Inflammatory macrophage treated with lipopolysaccharide for 4 hours (primary cell): ENCODE measurements around the gene VSIR.
A peak's percentile ranks its signal among the peaks of the same experiment; 100 is the strongest.

Source experiments
- DNase-seq: peaks from one replicate; pipeline ENCODE4 v3.0.0-alpha.2; 2020

VSIR gene

DNA sequence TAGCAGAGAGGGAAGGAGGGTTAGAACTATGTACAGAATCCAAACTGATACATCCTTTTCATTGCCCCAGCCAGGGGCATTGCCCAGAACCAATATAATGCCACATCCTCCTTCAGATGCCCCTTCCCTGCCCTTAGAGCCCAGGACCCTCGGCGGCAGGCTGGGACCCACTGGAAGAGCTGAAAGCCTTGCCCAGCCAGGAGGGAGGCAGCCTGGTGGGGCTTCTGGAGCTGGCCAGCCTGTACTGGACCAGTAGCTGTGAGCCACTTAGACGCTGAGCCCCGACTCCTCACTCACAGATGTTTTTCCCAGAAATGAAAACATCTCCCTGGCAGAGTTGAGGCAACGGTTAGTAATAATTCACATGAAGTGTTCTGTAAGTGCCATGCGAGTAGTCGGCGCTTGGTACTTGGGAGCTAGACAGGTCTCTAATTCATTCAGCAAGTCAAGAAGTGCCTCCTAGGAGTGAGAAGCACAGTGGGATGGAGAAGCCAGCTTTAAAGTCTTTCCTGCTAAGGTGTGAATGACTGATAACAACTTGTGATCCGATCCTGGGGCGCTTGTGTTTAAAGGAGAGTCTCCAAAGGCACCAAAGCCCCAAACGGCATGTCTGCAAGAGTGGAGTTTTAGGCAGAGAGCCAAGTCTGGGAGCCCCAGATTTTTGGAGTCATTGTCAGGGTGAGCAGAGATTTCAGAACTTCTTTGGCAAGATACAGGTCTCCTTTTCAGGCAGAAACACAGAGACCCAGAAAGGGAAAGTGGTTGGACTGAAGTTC is 9.8 kb downstream of the VSIR start:
- no peak for DNase-seq

DNA sequence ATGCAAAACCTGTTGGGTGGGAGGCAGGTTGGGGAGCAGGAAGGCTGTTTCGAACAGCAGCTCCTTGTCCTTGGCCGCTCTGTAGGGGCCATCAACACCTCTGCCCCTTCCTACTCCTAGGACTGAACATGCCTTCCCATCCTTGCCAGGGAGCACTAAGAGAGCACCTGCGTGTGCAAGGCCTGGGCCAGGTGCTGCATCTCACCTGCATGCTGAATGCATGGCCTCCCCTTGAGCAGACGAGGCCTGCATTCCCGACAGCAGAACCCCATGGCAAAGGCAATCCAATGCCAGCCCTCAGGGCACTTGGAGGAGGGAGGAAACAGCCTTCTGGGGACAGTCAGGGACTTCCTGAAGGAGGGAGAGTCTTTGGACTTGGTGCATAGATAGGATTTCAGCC is 11.0 kb downstream of the VSIR start:
- DNase-seq = no peak

DNA sequence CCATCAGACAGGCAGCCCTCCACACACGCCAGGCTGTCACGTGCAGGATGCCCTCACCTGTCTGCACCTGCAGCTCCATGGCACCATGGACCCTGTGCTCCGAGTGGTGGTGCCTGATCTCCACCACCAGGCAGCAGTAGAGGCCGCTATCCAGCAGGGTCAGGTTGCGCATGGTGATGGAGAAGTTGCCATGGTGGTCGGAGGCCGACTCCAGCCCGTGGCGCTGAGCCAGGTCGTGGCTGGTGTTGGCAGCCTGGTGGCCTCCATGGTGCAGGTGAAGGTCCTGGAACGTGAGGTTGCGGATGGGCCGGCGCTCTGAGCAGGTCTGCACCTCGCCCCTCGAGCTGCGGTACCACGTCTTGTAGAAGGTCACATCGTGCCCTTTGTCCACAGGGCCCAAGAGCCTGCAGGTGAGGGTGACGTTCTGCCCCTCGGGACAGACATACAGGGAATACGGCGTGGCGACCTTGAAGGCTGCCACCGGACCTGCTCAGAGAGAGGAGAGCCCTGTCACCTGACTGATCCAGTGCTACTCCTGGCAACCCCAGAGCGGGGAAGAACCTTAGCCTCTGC is 11.7 kb downstream of the VSIR start:
- no peak for DNase-seq

DNA sequence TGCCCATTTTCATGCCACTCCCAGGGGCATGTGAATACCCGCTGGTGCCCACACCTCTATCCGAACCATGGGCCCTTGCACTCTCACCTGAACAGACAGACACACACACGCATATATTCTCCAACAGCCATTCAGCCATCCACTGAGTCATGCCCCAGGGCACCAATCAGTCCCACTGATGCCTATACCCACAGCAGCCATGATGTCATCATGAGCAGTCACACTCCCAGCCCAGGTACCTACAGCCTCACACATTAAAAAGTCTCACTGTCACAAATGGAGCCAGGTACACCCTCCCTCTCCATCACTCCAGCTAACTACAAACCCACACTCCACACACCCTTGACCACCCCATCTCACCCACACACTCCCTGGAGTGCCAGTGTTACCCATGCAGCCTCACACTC is 12.2 kb downstream of the VSIR start:
- no peak for DNase-seq

DNA sequence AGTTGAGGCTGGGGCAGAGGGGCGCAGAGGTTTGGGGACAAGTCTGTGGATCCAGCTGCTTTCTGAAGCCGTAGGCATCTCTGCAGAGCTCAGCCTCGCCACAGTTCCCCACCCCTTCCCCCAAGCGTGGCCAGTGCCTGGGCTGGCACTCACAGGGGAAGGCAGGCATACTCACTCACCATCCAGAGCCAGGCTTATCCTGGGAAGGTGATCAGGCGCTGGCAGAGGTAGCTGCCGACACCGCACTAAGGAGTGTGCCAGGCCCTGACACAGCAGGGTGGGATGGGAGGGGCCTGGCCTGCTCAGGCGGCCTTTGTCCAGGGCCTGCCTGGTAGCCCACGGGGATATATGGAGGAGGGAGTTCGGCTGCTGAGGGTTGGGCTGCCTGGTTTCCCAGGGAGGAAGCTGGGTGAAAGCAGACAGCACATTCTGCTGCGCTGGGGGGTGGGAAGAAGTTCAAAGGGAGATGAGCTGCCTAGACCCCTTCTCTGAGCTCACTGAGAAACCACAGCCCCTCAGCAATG is 15.9 kb downstream of the VSIR start:
- DNase-seq = no peak

DNA sequence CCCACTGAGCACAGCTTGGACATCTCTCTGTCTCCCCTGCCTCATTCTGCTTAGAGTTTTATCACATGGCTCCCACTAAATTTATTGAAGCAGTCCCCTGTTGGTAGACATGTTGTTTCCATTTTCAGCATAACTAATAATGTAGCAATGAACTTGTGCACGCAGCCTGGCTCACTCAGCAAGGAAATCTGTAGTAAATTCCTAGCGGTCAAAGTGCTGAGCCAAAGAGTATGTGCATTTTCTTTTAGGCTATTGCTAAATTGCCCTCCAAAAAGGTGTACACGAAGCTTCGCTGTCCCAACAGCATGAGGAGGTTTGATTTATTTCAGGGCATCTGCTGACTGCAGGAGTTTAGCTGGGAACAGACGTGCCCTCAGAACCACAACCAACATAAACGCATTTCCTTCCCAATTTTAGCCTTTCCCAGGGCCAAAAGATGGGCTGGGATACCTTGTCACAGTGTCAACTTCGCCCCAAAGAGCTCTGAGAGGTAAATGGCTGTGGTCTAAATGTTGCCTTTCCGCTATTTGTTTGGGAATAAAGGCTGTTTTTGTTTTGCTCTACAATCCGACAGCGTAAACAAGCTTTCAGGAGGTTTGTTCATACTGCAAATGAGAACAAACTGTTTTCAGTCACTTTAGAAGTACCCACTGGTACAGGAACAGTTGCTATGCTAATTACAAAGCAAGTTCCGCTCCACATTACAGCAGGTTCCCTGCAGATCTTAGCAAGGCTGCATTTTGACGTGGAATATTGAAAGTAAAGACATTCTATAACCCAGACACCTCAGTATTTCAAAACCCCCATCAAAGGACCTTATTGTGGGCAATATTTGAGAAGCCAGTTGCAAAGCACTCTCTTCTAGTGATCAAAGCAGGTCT is 16.8 kb downstream of the VSIR start:
- DNase-seq = no peak

DNA sequence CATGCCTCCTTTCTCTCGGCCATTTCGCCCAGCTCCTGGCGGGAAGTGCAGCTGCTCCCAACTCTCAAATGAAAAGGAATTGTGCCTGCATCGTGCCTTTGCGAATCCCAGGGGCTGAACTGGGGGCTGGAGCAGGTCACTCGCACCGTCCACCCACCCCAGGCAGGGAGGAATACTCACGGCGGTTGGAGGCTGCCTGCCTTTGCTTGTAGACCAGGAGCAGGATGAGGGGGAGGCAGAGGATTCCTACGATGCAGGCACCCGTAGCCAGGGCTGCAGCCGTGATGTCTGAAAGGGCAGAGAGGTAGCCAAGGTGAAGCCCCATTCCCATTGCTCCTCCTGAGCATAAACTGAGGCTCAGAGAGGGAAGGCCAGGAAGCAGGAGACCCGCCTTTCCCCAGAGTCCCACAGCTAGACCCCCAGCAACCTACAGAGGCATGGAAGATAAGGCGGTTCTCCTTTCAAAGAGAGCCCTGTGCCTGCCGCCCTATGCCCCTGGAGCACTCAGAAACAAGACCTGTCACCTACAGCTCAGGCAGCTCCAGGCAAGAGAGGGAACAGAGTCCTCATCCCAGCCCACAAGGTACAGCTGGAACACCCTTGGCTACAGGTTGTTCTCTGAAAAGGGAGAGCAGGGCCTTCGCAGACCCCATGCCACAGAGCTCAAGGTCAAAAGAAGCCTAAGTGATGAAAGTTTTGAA is 18.0 kb downstream of the VSIR start:
- no peak for DNase-seq

DNA sequence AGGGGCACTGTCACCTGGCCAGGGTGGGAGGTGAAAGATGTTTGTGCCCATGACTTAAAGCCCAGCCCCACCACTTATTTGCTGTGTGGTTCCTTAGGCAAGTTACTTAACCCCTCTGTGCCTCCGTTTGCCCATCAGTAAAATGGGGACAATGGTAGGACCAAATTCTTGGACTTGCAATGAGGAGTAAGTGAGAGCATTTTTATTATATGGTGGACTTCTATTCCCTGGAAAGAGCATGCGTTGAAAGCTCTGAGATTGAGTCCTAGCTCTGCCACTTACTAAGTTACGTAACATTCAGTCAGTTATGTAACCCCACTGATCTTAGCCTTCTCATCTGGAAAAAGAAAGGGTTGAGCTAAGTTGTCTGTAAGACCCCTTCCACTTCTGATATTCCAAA is 18.8 kb downstream of the VSIR start:
- peak; percentile 74 for DNase-seq

DNA sequence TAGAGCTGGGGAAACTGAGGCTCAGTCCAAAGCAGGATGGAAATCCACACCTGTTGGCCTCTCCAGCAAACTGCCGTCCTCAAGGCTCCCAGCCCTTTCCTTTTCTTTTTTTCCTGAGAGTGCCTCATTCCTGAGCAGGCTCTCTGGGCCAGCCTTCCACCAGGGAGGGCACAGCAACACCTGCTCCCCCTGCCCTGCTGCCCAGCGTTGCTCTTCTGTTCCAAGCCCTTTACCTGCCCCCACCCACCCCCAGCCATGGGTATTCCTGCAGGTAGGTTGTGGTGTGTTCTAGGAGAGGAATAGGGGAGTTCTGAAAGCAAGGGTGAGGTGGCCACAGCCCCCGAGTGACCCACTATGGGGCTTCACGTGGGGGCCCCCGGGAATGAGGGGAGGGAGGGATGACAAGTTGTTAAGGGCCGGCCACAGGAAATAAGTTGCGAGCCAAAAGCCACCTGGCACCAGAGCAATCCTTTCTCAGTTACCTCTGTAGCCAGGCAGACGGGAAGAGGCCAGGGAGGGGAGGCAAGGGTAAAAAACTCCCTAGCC is 19.3 kb downstream of the VSIR start:
- no peak for DNase-seq

DNA sequence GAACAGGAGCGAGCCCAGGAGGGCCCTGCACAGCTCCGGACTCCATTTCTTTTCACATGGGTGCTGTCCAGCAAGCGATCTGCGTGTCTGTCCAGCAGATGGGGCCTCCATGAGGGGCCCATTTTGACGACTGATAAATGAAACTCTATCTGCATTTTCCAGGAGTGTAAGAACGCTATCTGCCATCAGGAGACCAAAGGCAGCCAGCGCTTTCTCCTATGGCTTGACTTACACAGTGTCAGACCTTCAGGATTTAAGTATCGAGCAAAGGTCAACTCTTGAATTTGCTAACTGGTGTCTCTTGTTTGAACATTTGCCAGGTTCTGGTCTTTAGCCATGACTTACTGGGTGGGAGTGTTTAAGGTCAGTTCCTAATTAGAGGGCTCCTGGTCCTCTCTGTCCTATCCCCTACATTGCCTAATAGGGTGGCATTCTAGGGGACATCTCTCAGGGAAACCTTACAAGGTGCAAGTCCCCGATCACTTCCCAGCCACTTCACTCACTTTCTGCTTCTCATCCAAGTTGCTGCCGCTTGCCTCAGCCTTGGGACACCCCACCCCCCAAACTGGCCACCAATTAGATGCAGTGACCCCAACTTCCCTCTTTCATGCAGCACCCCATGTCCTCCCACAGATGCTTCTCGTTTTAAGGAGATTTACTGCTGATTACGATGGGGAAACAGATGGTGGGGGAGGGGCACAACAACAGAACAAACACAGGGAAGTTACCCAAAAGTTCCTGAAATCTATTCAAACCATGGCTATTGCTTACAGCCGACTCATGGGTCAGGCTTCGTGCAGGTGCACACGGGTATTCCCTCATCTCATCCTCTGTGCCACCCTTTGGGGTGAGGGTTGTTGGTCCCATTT is 20.0 kb downstream of the VSIR start:
- DNase-seq = peak; percentile 78

DNA sequence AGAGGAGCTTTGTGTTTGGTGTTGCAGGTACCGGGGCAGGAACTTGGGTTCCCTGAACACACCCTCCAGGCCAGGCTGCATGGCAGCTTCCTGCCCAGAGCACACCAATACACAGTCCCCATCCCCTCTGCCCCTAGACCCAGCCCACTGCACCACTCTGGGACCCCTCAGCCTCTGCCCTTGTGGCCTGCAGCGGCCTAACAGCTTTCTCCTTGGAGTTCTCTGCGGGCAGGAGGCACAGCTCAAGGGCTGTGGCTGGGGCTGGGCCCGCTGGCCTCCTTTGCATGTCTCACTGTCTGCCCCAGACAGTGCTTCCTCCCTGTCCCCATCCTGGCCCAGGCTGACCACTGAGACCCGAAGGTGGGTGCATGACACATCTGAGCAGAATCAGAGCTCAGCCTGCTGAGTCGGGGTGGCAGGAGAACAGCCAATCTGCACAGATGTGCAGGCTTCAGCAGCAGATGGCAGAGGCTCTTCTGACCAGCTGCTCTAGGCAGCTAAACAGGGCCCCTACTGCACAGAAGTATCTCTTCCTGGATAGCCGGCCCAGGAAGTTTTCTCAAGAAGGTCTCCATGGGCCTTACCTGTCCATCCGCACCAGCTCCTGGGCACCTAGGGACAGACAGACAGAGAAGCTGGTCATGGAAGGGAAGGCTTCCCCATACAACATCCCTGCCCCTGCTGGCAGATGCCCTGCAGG is 20.8 kb downstream of the VSIR start:
- no peak for DNase-seq

DNA sequence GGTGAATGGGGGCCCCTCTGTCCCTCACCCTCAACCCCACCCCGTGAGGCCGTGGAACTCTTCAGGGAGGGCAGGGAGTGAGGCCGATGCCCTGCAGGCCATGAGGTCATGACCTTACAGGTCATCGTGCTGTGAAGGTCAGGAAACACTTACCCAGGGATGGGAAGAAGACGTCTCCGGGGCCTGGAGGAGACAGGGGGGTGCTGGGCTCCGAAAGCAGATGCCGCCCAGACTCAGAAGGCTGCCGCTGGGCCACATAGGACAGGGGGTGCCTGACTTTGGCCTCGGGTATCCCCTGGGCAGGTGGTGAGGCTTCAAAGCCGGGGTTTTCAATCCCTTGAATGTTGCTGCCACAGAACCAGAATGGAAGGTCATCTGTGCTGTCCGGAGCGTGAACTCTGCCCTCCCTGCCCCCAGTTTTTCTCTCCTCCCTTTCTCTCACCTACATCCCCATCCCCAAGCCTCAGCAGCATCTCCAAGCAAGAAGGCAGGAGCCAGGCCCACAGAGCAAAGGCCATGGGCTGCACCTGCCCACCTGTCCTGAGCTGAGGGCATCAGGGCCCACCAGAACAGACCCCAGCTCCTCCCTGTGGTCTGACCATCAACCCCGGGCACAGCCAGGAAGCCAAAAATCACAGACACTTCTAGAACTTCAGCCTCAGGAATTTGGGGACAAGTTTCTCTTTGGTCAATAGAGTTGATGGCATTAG is 21.6 kb downstream of the VSIR start:
- no peak for DNase-seq

DNA sequence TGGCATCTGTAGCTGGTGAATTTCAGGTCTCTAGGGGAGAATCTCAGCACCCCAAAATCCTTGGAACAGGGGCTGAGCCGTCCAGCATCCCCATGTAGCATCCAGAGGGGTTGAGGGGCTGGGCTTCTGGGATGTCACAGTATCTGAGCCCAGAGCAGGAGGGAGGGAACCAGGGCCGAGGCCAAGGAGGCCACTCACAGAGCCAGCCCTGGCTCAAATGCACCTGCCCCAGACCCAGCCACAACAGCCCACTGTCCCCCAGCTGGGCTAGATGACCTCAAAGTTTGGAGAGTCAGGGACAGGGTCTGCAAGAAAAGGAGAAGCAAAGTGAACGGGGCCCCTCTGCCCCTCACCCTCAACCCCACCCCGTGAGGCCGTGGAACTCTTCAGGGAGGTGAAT is 22.3 kb downstream of the VSIR start:
- no peak for DNase-seq

DNA sequence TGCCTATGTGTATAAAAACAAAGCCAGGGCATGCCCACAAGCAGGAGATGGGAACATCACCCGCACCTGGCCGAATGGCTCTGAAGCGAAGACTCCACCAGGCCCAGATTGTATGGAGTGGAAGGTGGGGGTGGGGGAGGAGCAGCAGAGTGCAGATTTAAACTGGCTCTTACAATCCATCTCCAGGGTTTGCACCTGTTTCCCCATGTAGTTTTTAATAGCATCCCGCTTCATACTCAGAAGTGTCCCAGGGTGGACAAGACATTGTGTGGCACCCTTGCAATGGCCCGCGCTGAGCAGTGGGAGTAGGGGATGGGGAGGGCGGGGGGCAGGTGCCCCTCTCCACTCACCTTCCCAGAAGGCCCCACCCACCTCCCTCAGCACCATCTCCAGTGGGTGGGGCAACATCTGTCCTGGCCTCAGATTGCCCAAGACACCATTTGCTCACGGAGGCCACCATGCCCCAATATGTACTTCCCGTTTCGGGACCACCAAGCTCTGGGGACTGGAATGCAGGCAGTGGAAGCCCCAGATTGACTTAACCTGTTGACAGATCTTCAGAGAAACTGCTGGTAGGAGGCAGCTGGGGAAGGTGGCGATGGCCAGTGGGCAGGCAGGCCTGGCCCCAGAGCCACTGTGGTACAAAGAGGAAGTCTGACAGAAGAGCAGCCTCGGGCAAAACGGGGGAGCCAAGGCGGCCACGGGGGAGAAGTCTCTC is 23.0 kb downstream of the VSIR start:
- peak; percentile 67 for DNase-seq

DNA sequence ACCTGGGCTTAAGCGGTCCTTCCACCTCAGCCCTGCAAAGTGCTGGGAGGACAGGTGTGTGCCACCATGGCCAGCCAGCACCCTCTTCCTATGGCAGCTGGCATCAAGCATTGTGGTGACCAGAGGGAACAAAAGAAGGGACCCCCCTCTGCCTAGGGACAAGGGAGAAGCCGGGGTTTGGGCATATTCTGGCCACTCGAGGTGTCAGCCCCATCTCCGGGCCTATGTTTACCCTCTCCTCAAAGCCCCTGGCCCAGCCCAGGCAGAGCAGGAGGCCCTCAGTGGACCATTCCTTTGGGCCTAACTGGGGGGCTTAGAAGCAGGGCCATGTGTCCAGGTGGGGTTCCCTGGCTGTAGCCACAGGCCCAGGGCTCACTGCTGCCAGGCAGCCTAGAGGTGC is 23.9 kb downstream of the VSIR start:
- no peak for DNase-seq

DNA sequence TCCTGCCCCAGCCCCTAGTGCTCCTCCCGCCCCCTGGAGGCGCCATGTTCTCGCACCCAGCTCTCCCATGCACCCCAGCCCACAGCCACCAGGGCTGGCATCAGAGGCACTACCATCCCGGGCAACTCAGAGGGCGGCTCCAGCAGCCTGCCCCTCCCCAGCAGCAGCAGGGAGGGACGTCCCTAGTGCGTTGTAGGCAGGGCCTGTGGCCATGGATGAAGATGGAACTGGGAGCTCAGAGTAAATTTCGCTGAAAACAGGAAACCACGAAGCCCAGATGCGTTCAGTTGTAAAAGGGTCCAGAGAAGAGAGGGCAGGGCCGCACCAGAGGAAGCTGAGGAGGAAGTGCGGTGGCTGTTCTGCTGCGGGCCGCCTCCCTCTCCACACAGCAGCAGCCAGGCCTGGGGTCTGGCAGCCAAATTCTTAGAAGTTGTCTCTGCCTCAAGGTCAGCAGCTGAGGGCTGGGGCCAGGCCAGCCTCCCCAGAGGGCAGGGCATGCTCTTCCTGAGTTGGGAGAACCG is 24.6 kb downstream of the VSIR start:
- peak; percentile 59 for DNase-seq

DNA sequence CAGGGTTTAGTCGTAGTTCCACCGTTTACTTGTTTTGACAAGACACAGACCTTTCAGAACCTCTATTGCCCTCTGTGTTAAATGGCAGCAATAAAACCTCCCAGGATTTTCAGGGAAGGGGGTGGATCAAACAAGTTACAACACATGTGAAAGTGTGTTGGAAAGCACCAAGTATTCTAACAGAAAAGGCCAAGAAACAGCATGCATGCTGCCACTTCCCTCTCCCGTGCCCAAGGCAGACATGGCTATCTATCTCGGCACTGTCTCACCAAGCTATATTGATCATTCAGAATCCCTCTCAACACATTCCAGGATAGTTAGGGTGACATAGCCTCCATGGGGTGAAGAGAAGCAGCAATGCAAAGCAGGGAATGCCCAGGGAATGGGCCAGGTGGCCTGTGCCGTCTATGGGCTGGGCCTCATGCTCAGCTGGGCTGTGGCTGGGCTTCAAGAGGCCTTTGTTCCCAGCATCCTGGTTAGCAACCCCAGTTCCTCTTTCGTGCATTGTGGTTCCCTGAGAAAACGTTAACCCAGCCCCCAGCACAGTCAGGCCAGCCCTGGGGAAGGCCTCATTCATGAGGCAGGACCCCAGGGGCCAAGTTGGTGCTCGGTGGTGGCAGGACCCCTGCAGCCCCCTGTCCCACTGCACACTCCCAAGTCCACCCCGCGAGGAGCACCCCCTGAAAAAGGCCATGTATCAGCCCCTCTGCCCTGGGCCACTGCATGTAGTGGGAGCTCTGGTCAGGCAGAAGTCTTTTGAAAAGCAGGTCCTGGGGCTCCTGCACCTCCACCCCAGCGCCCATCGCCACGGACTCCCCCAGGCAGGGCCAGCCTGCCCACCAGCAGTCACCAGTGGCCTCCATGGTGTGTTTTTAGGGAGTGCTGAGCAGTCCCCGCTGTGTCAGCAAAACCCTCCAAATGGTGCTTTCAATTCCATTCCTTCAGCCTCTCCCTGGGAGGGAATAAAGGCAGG is 25.5 kb downstream of the VSIR start:
- DNase-seq = peak; percentile 54

DNA sequence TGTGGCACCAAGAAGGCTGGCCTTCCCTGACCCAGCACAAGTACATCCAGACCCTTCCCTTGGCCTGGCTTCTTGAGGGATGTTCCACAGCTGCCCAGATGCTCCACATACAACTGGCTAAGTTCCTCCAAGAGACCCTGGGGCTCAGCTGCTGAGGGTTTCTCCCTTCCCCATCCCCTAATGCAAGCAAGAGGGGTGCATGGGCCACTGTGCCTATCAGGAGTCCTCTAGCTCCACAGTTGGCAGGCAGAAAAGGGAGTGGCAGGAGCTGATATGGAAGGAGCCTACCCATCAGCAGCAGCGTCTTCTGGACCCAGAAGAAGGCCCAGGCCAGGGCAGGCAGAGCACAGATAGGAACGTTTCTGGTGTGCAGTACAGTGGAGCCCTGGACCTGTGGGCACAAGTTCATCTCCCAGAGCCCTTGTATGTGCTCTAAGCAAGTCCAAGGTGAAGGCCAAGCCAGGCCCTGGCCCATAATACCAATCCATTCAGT is 26.2 kb downstream of the VSIR start:
- no peak for DNase-seq
